A549 treated with ZK216348 at 1 μM for 4 hours (cell line): Measurements from ENCODE around the gene FETUB. TPM values are rescaled to one million over a fixed set of nuclear protein-coding genes. Genes with fewer than 3 reads are reported as not detected.

Experiments used
- total RNA-seq: library from RNA; stranded (reverse); fragments of 200-300 nt; extraction: Qiagen RNA extraction; gene quantifications from 5 replicates; pipeline ENCODE4 v1.2.3, GENCODE V29; 2022; ENCODE audit warnings: low read depth

Gene FETUB
- total RNA-seq = 0.14 to 0.34 TPM (median 0.28 TPM) in 3 of 5 replicates, not detected in the others

GRCh38 chr3:186639778-186640472 is at the start of gene FETUB:
Gene FETUB, plus strand, starts transcription at chr3:186640399. Its CDS starts 62 bp downstream, at chr3:186640461.

DNA sequence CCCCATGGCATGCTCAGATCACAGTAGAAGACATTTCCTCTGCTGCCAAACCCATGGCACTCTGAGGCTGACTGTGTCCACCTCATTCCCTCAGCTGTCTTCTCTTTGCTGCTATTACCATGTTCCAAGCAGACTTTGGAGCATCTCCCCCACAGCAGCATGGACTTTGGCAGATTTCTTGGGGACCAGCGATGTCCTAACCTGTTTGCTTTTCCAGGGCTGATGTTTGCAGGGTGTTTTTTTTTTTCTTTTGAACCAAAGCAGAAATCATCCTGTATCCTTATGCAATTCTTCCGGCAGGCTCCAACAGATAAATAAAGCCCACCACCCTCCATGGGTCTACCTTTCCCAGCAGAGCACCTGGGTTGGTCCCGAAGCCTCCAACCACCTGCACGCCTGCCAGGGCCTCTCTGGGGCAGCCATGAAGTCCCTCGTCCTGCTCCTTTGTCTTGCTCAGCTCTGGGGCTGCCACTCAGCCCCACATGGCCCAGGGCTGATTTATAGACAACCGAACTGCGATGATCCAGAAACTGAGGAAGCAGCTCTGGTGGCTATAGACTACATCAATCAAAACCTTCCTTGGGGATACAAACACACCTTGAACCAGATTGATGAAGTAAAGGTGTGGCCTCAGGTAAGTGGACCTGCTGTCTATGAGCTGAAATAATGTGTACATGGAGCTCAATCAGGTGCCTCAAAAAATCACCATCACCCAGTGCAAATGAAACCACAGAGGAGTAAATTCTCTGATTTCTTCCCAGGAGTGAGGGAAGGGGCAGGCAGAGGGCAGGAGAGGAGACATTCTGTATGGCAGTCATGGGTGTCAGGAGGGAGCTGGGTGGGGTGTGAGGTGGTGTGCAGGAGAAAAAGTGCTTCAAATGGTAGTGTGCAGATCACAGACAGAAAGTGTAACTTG is 27.2 kb upstream of the FETUB start, which contains the start of gene AHSG:
Gene AHSG (plus strand): TSS at position 340 of the 916 bp plus-strand sequence. CDS start 82 bp downstream, at position 422.

DNA sequence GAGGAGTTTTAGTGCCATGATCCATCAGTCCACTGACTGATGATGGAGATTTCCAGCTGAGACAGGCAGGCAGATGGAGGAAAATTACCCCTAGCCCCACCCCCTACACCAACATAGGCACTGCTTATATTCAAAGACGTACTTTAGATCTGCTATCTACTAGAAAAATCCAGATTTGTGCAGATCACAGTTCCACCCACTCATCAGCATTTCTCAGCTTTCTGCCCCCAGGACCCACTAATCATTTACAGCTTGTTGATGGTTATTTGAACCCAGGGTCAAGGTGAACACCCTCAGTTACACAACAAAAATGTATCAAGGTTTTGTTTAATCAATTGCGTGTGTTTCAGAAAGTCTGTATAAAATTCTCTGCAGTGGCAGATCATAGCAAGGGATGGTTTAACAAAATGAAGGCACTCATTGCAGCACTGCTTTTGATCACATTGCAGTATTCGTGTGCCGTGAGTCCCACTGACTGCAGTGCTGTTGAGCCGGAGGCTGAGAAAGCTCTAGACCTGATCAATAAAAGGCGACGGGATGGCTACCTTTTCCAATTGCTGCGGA is 25.5 kb downstream of the FETUB start, which contains the start of gene HRG:
Gene HRG (plus strand): TSS at position 390 of the 564 bp plus-strand sequence. CDS start 18 bp downstream, at position 408.

Other genes with a start within 250 kb of the FETUB start
- 0.27 to 0.81 TPM (median 0.43 TPM) in 5 replicates for gene CRYGS, start 96.0 kb upstream of the FETUB start, total RNA-seq
- 5.2 to 6.9 TPM (median 6.6 TPM) in 5 replicates for gene TBCCD1, start 73.1 kb upstream of the FETUB start, total RNA-seq
- gene DNAJB11, start 69.7 kb upstream of the FETUB start, total RNA-seq = 51.3 to 59.7 TPM (median 56.3 TPM) in 5 replicates
- gene AHSG, start 27.3 kb upstream of the FETUB start, total RNA-seq = 0.18 to 0.29 TPM in 2 of 5 replicates, not detected in the others
- gene HRG, start 25.6 kb downstream of the FETUB start, total RNA-seq = not detected in 5 replicates
- 0.09 TPM in 1 of 5 replicates, not detected in the others for gene KNG1, start 77.0 kb downstream of the FETUB start, total RNA-seq
- gene EIF4A2, start 143.2 kb downstream of the FETUB start, total RNA-seq = 124 to 142 TPM (median 141 TPM) in 5 replicates
- gene RFC4, start 166.1 kb downstream of the FETUB start, total RNA-seq = 43.9 to 76.3 TPM (median 48.5 TPM) in 5 replicates
- not detected in 5 replicates for gene ADIPOQ, start 202.3 kb downstream of the FETUB start, total RNA-seq